ENCODE results near the gene FLOT2.
"Not testable (repeated sequence)": the region's sequence is repeated elsewhere in the genome, so short reads cannot be mapped to it uniquely, and the experiment has no call there.

FLOT2 gene

DNA sequence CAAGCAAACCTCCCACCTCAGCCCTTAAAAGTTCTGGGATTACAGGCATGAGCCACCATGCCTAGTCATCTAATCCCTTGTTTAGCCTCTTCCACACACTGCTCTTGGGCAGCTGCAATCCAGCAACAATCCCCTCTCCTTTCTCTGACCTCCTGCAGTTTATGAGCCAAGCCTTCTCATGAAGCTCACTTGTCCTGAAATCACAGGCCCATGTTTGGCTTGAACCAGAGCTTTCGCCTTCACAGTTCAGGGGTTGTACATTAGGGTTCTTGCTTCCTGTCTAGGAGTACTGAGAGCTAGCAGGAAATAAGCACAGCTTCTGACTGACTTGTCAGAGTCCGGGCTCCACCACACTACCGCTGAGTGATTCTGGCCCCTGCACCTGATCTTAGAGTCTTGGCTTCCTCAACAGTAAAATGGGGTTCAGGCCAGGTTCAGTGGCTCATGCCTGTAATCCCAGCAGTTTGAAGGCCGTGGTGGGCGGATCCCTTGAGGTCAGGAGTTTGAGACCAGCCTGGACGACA is 26.4 kb downstream of the FLOT2 start:
- no peak for DNase-seq

DNA sequence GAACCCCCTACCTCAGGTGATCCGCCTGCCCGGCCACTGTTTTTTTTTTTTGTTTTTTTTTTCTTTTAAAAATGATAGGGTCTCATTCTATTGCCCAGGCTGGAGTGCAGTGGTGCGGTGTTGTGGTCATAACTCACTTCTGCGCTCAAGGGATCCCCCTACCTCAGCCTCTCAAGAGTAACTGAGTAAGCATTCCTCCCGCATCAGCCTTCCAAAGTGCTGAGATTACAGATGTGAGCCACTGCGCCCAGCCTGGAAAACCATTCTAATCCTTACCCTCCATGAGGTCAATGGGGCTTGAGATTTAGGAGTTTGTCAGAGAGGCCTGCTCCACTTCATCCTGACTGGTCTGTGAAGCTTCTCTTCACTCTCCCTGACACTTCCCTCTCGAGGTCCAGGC is 30.3 kb downstream of the FLOT2 start:
- DNase-seq, result no peak

DNA sequence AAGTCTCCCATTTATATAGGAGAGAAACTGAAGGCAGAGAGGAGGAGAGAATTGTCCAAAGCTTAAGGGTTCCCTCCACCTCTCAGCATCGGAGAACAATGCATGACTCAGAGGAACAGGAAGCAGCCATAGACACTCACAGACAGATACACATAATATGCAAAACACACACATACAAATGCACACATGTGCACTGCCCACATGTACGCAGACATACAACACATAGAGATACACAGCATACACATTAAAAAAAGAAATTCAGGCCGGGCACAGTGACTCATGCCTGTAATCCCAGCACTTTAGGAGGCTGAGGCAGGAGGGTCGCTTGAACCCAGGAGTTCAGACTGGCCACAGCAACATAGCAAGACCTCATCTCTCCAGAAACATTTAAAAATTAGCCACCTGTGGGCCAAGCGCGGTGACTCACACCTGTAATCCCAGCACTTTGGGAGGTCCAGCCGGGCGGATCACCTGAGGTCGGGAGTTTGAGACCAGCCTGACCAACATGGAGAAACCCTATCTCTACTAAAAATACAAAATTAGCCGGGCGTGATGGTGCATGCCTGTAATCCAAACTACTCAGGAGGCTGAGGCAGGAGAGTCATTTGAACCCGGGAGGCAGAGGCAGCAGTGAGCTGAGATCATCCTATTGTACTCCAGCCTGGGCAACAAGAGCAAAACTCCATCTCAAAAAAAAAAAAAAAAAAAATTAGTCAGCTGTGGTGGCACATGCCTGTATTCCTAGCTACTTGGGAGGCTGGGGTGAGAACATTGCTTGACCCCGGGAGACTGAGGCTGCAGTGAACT is 31.4 kb downstream of the FLOT2 start:
- no peak for DNase-seq

DNA sequence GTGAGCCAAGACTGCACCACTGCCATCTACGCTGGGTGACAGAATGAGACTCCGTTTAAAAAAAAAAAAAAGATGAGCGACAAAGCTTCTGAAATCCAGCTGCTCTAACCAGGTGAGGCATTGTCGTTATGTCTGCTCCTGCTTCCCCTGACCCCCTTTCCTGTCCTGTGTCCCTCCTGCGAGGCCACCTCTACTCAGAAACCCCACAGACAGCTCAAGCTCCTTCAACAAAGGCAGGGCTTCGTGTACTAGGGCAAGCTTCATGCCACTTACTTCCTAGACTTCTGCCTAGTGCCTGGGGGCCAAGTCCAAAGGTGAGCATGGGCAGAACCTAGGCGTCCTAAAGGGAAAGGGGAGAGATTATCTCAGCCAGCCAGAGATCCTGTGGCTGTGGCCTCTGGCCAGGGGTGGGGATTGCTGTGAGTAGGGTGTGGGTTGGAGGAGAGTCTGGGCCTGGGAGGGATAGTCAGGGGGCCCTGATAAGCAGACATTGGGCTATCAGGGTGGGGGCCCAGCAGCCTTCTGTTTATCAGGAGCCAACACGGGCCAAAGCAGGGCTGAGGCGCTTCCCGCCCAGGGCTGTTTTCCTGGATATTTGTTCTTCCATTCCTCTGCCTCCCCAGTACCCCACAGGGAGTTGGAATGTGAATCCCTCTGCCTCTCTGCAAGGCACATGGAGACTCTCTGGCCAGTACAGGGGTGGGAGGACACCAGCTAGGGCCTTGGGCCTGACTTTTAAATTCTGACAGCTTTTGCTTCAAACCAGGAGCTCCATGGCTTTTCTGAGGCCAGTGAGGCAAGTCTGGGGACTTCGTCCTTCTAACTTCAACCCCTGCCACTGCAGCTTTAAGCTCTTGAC is 32.3 kb downstream of the FLOT2 start:
- DNase-seq, result no peak

DNA sequence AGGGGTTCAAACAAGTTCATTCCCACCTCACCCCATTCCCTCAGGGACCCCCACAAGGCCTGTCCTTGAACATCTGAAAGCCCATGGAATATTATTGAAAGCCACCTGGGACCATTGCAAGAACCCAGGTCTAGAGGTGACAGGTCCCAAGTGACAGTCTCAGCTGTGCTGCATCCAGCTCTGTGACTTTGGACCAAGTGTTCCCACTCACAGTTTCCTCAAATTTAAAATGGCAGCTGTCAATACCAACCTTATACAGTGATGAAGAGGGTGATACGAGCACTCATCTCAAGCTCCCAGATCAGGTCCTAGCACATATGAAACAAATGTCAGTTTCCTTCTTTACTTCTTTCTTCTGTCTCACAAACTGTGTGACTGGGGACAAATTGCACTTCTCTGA is 33.6 kb downstream of the FLOT2 start:
- DNase-seq, result no peak

DNA sequence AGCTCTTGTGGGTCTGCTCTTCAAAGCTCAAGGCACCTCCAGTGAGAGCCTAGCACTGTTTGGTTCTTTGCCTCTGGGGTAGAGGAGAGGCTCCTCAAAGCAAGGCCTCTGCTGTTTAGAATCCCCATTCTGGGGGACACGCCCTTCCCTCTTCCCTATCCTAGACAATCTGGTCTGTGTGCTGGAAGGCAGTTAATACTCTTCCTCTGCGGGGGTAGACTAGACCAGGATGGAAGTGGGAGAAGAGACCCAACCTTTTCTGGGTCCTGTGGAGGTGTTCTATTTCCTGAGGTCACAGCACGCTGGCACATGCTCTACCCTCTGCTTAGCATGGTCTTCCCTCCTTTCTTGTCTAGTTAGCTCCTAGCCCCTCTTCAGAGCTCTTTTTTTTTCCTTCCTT is 35.0 kb downstream of the FLOT2 start:
- no peak for DNase-seq

DNA sequence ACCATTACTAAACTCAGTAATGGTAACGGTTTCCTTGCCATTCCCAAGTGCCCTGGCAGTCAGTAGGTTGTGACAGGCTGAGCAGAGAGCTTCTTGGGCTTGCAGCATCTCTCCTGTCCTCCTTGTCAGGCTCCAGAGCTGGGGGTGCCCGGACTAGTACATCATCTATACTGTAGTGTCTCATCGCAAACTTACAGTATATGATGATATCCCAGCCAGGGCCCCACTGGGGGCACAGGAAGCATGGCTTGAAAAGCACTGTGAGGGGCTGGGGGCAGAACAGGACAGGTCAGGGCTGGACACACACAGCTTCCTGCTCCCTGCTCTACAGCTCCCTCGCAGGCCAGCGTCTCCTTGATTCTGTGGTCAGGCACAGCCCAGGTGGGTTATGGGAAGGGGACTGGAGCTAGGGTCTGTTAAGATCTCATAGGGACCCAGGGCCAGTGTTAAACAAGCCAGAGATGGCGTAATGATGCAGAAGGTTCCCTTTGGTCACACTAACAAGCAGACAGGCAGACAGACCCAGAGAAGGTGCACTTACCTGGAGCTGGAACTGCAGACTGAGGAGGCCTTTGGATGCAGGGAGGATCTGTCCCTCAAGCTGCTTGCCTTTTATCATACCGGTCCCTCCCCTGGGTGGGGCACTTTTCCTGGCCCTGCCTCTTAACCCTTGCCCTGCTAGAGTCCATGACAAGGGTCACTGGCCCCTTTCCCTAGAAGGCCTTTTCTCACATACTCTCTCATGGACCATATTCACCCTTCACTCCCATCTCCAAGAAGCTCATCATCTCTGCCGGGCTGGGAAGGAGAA is 35.9 kb downstream of the FLOT2 start:
- DNase-seq, result no peak

DNA sequence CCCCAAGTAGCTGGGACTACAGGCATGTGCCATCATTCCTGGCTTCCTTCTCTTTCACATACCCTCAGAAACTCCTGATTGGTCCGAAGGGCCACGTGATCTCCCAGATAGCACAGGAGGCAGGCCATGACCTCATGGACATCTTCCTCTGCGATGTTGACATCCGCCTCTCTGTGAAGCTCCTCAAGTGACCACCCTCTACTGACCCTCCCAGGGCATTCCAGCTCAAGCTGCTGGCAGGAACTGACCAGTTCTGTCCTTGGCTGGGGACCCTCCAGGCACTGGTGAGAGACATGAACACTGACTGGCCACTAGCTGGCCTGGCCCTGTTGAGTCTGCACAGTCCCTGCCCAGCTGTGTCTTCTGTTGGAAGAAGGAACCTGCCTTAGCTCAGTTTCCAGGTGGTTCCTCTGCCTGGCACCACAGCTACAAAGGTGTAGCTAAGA is 37.1 kb downstream of the FLOT2 start:
- DNase-seq, result no peak

DNA sequence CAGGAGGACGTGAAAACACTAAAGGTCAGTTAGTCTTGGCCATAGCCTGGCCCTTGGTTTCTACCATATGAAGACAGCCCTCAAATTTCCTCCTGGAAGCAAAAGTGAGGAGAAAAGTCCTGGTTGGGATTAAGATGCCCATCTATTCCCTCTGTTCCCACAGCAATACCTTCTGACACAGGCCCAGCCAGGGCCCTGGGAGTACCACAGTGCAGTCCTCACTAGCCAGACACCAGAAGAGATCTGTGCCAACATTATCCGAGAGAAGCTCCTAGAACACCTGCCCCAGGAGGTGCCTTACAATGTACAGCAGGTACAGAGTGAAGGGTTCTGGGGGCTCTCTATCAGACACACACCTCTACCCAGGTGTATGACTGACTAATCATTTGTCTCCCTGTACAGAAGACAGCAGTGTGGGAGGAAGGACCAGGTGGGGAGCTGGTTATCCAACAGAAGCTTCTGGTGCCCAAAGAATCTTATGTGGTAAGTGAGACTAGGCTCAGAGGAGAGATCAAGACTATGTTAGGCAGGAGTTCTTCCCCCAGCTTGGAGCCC is 38.7 kb downstream of the FLOT2 start:
- DNase-seq, result no peak

DNA sequence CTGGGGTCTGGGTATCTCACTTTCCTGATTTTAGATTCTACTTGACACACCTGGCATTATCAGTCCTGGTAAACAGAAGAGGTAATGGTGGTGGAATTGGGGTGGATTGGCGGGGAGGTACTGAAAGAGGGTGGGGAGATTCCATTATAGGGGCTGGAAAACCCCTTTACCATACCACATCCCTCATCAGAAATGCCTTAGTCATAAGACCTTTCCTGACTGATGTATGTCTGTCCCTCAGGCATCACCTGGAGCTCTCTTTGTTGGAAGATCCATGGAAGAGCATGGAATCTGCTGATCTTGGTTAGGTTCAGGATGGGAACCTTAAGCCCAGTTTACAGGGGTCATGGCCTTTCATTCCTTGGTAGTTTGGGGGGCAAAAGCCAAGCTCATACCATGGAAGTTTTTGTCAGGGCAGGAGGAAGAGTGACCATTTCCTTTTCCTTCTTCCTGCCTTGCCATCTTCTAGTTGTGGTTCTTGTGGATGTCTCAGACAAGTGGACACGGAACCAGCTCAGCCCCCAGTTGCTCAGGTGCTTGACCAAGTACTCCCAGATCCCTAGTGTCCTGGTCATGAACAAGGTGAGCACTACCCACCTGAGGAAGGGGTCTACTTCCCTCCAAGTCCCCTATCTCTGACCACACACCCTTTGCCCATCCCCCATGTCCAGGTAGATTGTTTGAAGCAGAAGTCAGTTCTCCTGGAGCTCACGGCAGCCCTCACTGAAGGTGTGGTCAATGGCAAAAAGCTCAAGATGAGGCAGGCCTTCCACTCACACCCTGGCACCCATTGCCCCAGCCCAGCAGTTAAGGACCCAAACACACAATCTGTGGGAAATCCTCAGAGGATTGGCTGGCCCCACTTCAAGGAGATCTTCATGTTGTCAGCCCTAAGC is 39.4 kb downstream of the FLOT2 start:
- no peak for DNase-seq

DNA sequence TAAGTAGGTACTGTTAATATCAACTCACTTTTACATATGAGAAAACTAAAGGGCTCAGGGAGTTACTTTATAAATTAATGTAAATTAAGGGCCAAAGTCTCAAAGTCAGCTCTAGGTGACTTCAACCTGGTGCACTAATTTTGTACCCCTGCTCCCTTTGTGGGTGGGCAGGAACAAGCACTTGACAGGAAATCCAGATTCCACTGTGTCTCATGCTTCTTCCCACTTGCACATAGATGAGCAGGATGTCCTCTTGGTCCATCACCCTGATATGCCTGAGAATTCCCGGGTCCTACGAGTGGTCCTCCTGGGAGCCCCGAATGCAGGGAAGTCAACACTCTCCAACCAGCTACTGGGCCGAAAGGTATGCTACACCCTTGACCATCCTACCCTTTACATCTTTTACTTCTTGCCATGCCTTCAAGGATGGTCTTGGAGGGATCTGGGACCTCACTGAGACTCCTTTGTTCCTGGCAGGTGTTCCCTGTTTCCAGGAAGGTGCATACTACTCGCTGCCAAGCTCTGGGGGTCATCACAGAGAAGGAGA is 41.4 kb downstream of the FLOT2 start:
- no peak for DNase-seq

DNA sequence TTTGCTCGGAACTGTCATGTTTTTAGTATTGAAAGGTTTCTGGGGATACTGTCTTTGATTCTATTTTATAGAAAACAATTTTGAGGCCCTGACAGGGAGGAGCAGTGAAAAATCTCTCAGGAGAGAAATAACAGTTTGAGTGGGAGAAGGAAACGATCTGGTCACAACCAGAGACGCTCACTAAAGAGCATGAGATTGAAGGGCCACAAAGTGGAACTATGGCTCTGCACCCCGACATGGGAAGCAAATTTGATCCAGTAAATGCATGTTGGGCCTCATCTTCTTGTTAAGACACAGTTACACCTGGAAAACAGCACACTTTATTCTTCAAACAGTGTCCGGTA is 42.2 kb downstream of the FLOT2 start:
- DNase-seq, result no peak

DNA sequence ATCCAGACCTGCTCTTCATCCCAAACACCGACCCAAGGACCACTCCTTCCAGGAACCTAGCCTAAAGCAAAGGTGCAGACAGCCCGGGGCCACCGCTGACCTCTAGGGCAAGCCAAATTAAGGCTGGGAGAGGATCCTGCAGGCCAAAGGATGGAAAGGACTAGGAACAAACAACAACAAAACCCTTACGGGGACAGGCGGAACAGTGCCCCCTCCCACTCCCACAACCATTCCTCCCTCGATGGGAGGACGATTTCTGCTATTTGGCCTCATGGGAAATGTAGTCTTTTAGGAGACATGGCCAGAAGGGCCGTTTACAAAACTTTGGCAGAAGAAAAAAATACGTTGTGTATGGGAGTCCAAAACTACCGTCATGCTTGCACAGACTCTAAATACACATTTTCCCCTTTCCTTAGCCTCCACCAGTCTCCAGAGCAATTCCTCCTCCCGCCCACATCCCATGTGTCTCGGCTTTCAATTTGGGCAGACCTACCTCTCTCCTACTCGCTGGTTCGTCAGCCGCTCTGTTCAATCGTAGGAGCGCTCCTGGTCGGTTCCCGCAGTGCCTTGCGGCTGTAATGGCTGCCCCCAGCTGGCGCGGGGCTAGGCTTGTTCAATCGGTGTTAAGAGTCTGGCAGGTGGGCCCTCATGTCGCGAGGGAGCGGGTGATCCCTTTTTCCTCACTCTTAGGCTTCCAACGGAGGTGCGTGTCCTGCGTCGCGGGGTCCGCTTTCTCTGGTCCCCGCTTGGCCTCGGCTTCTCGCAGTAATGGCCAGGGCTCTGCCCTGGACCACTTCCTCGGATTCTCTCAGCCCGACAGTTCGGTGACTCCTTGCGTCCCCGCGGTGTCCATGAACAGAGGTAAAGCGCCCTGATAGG is 42.8 kb downstream of the FLOT2 start, which contains the start of gene ERAL1:
Gene ERAL1, plus strand, starts transcription at position 560 of the 879 bp plus-strand sequence. Its CDS starts 19 bp downstream, at position 579.
- peak; percentile 84 for DNase-seq

DNA sequence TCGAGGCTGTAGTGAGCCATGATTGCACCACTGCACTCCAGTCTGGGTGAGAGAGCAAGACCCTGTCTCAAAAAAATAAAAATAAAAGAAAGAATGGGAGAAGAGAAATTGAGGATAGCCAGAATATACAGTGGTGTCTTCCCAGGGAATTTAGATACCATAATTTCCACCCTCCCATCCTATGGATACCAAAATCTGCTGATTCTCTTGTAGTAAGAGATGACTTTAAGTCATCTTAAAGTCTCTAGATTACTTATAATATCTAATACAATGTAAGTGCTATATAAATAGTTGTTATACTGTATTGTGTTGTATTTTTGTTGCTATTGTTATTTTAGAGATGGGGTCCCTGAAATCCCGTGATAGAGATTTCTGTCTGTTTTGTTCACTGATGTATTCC is 44.2 kb downstream of the FLOT2 start:
- no peak for DNase-seq

DNA sequence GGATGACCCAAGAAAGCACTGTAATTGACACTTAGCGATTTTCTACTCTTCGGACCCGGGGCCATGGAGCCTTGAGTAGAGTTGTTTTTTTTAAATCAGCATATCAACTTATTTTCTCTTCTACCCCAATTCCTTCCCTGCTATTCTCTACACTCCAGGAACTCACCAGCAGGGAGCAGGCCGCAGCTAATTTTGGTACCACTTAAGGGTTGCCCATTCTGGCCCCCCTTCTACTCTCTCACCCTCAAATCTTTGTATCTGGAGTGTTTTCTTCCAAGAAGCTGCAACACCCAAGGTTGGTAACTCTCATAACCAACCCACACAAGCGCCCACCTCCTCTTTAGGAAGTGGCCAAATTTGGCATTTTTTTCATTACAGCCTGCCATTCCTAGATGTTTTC is 48.3 kb downstream of the FLOT2 start:
- no peak for DNase-seq

DNA sequence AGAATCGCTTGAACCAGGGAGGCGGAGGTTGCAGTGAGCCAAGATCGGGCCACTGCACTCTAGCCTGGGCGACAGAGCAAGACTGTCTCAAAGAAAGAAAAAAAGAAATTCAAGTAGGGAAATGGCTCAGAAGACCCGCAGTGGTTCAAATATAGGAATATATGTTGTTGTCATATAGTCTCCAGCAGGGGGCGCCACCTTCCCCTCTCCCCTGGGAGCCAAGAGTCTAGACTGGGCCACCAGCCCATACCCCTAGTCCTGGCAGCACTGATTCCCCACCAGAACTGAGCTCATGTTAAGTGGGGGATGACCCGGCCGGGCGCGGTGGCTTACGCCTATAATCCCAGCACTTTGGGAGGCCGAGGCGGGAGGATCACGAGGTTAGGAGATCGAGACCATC is 48.9 kb downstream of the FLOT2 start:
- not testable (repeated sequence) for DNase-seq

DNA sequence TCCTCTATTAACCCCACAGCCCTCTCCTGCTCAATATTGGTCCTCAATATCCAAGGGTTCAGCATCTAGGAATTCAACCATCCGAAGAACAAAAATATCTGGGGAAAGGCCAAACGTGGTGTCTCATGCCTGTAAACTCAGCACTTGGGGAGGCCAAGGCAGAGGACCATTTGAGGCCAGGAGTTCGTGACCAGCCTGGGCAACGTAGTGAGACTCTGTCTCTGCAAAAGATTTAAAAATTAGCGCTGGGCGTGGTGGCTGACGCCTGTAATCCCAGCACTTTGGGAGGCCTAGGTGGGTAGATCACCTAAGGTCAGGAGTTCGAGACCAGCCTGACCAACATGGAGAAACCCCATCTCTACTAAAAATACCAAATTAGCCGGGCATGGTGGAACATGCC is 50.8 kb downstream of the FLOT2 start:
- not testable (repeated sequence) for DNase-seq

DNA sequence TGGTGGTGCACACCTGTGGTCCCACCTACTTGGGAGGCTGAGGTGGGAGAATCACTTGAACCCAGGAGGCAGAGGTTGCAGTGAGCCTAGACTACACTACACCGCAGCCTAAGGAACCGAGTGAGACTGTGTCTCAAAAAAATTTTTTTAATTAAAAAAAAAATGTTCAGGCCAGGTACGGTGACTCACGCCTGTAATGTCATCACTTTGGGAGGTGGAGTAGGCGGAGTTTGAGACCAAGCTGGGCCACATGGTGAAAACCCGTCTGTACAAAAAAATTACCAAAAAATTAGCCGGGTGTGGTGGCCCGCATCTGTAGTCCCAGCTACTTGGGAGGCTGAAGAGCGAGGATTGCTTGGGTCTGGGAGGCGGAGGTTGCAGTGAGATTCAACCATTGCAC is 51.3 kb downstream of the FLOT2 start:
- no peak for DNase-seq

DNA sequence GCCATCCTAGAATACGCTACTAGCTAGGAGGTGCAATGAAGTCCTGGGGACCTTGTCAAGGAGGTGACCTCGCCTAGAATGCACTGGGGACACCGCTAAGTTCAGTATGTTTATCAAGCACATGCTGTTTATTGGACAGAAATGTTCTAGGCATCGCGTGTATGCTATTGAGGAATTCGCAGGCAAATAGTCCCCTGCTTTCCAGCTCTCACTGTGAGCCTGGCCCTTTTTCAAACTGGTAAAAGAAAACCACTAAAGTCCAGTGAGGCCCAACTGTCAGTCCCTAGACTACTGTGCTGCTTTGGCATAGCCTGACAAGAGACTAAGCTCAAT is 53.8 kb downstream of the FLOT2 start:
- DNase-seq, result no peak

DNA sequence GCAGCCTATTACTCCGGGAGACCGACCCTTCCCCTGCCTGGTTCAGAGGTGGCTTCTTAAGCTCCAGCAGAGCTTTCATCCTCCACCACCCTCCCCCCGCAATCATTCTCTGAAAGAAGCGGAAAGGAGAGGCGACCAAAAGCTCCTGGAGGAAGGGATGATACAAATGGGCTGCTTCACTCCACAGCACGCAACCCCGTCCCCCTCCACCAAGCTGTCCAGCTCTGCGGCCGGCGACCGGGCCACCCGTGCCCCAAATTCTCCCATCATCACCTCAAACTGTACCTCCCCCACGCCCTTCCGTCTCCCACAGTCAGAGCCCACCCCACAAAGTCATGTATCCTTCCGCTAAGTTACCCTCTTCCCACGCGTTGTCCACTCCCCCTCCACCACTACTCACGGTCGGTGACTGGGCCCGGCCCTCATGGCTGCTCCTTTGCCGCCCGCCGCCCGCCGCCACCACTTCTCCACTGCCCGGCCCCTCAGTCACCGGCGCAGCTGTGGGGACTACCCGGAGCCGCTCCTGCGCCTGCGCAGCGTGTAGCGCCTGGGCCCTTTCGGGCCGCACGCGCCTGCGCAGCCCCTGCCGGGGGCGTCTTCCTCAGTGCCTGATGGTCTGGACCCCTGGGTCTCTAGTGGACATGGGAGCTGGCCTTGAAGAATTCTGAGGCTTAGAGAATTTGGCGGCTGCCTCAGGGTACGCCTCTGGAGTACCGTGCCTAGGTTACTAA is 55.1 kb downstream of the FLOT2 start, which contains the start of gene FAM222B:
Gene FAM222B, minus strand, starts transcription at position 509 of the 731 bp plus-strand sequence. CDS start 76,123 bp downstream, outside the sequence.
- peak; percentile 47 for DNase-seq
